ENCODE results near the gene CABP7.

CABP7 gene

DNA sequence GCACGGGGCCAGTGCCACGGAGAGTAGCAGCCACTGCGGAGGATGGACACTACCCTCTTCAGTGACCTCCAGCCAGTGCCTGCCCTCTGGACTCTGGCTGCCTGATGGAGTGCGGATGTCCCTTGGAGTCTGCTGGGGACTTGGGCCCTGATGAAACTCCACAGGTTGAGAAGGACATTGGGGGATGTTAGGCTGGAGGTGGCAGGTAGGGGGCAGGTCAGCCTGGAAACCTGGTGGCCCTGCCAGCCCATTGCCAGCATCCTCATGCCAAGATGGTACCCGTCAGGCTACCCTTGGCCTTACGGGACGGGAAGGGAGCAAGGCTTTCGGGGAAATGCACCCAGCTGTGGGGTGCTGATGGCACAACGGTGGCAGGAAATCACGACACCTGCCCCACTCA lies 4.0 kb downstream of the CABP7 start:
- DNase-seq = no peak

- DNase-seq = no peak
Observed at GRCh38 chr22:29724843-29725242, 5.0 kb downstream of the CABP7 start.

- DNase-seq = no peak
Observed at GRCh38 chr22:29726106-29726505, 6.3 kb downstream of the CABP7 start.

- no peak for DNase-seq
Observed at GRCh38 chr22:29726512-29727130, 6.8 kb downstream of the CABP7 start.

DNA sequence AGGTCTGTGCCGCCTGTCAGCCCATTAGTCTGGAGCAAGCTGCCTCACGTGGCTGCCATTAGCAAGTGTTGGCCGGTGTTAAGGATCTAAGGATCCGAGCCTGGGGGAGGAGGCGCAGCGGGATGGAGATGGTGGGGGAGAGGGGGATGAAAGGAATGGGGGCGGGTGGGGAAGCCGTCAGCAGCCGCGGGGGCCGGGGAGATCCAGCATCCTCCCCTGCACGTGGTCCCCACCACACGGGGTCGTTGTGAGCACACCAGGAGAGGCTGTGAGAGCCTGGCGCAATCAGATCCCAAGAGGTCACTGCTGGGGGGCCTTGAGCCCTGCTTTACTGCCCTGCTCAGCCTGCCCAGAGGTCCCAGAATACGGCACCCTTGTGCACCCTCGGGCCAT lies 7.3 kb downstream of the CABP7 start:
- no peak for DNase-seq

GRCh38 chr22:29729161-29729560 lies 9.4 kb downstream of the CABP7 start:
- no peak for DNase-seq

GRCh38 chr22:29731058-29731850 lies 11.5 kb downstream of the CABP7 start:
- DNase-seq = no peak

DNA sequence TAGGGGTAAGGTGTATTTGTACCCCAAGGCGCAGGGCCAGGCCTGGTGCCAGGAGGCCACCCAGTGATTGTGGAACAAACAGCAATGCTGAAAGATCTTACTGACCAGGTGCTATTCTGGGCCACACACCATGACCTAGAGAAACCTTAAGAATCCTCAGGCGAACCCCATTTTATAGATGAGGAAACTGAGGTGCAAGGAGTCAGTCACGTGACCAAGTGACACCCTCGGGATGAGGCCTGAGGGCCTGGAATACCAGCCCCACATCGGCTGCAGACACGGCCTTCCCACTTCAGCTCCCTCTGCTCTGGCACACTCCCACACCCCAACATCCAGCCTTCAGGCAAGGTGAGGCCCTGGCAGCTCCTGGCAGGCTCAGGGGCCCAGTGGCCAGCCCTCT lies 13.1 kb downstream of the CABP7 start:
- no peak for DNase-seq

- no peak for DNase-seq
Observed at GRCh38 chr22:29733362-29734201, 13.8 kb downstream of the CABP7 start.

GRCh38 chr22:29734406-29734805 lies 14.6 kb downstream of the CABP7 start:
- no peak for DNase-seq

DNA sequence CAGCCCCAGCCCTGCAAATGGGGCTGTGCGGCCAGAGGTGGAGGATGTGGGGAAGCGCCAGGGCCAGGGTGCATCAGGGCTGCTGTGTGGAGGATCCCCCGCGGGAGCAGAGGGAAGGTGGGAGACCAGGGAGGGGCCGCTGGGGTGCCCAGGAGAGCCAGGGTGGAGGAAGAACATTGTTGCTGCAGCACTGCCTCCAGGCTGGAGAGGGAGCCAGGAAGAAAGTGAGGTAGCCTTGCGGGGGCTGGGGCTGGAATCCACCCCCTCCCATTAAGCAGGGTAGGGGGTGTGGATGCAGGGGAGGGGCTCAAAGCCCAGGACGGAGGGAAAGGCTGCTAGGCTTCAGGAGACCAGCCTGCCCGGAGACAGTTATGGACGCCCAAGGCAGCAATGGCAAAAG lies 15.0 kb downstream of the CABP7 start:
- no peak for DNase-seq

- no peak for DNase-seq
Observed at GRCh38 chr22:29735416-29735815, 15.6 kb downstream of the CABP7 start.

- no peak for DNase-seq
Observed at GRCh38 chr22:29737251-29738117, 17.7 kb downstream of the CABP7 start.

DNA sequence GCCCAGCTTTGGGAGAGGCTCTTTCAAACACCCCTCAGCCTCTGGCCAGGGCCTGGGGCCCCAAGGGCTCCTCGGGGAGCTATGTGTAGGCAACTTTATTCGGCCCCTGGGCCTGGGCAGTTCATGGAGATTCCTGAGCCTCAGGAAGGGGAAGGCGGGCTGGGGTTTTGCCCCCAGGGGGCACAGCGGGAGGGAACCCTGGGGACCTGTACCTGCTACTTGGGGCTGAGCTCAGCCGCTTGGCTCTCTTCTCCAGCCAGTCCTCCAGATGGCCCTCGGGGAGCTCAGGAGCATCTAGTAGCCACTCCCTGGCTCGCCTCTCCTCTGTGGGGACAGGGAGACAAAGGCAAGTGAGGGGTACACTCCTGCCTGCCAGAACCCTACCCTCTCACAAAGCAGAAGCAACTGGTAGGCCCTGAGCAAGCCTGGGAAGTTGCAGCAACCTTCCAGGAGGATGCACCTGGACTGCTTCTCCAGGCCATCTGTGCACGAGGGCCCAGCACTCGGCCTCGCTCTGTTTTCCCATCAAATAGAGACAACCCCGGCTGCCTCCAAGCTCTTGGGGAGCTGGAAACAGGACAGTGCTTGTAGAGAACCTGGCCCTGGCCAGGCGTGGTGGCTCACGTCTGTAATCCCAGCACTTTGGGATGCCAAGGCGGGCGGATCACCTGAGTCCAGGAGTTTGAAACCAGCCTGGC lies 18.5 kb downstream of the CABP7 start:
- no peak for DNase-seq

- no peak for DNase-seq
Observed at GRCh38 chr22:29739346-29739875, 19.6 kb downstream of the CABP7 start.

- DNase-seq = no peak
Observed at GRCh38 chr22:29740216-29740615, 20.4 kb downstream of the CABP7 start.

DNA sequence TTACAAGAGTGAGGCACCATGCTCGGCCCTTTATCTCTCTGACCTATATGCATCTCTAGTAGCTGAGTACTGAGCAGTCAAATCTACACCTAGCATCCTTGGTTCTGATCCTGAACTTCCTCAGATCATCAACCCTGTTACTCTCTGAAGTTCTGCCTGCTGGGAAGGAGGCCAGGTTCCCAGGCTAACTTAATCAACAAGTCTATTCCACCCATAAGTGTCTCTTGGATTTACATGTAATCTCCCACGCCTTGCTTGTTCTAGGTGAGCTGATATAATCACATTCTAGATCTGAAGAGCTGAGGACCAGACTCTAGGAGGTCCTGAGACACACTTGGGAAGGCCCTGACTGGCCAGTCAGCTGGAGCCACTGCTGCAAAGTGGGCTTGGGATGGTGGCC lies 22.1 kb downstream of the CABP7 start:
- no peak for DNase-seq

DNA sequence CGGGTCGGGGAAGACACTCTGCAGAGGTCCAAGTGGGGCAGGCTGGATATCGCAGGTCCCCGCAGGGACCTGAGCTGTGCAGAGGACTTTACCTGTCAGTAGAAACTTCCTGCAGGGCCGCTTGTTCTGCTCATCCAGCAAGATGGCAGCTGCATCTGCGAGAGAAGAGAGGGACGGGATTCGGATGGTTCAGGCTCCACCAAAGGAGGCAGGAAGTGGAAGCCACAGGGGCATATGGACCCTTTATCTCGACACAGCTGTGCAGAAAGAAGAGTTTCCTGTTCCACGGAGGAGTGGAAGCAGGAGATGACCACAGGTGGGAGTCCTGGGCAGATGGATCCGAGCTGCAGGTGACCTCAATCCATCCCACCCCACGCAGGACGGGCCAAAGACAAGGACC lies 22.5 kb downstream of the CABP7 start:
- DNase-seq = no peak

- DNase-seq = no peak
Observed at GRCh38 chr22:29744902-29745301, 25.1 kb downstream of the CABP7 start.

- no peak for DNase-seq
Observed at GRCh38 chr22:29747832-29748231, 28.0 kb downstream of the CABP7 start.

GRCh38 chr22:29748248-29748893 lies 28.6 kb downstream of the CABP7 start:
- no peak for DNase-seq
